ENCODE results near the gene MEIOSIN. TPM values are rescaled to one million over a fixed set of nuclear protein-coding genes. Genes with fewer than 3 reads are reported as not detected.

MEIOSIN gene
- total RNA-seq, result not detected

GRCh38 chr19:45733160-45733810 is at the start of gene MEIOSIN:
TSS of gene MEIOSIN (plus strand) at chr19:45733439. CDS start at chr19:45735377, 1,938 bp downstream.

GRCh38 chr19:45691516-45692186 is 41.6 kb upstream of the MEIOSIN start, which contains the start of gene SNRPD2:
TSS of gene SNRPD2 (minus strand) at chr19:45691953. CDS start at chr19:45691888, 65 bp downstream.

GRCh38 chr19:45692187-45693105 is 40.8 kb upstream of the MEIOSIN start, which contains the start of gene QPCTL:
TSS of gene QPCTL (plus strand) at chr19:45692666. CDS start at chr19:45692704, 38 bp downstream.

GRCh38 chr19:45730368-45731288 is 2.6 kb upstream of the MEIOSIN start, which contains the start of gene FBXO46:
TSS of gene FBXO46 (minus strand) at chr19:45730896. CDS start at chr19:45713495, 17,401 bp downstream.

GRCh38 chr19:45768984-45769782 is 35.9 kb downstream of the MEIOSIN start, which contains the start of gene SIX5:
TSS of gene SIX5 (minus strand) at chr19:45769252. CDS start at chr19:45768844, 408 bp downstream.

GRCh38 chr19:45782162-45782691 is 49.0 kb downstream of the MEIOSIN start, which contains the start of gene DMPK:
TSS of gene DMPK (minus strand) at chr19:45782490. CDS start at chr19:45782352, 138 bp downstream.

GRCh38 chr19:45792470-45793177 is 59.4 kb downstream of the MEIOSIN start, which contains the start of gene DMWD:
TSS of gene DMWD (minus strand) at chr19:45792845. CDS start at chr19:45792756, 89 bp downstream.

Other genes with a start within 250 kb of the MEIOSIN start
- gene RTN2, start 236.4 kb upstream of the MEIOSIN start, total RNA-seq, result 1 to 10 TPM; 1.8 TPM
- gene PPM1N, start 235.0 kb upstream of the MEIOSIN start, total RNA-seq, result 1 to 10 TPM; 1.4 to 2.6 TPM
- gene VASP, start 226.0 kb upstream of the MEIOSIN start, total RNA-seq, result 100 to 1,000 TPM; 156 to 162 TPM
- 10 to 100 TPM; 13.0 to 15.2 TPM for gene OPA3, start 148.6 kb upstream of the MEIOSIN start, total RNA-seq
- gene GPR4, start 131.2 kb upstream of the MEIOSIN start, total RNA-seq, result not detected
- gene EML2, start 94.0 kb upstream of the MEIOSIN start, total RNA-seq, result 10 to 100 TPM; 94.8 to 97.6 TPM
- gene GIPR, start 65.2 kb upstream of the MEIOSIN start, total RNA-seq, result 1 to 10 TPM; 4.2 to 4.8 TPM
- 100 to 1,000 TPM; 575 to 607 TPM for gene SNRPD2, start 41.5 kb upstream of the MEIOSIN start, total RNA-seq
- 1 to 10 TPM; 6.7 to 8.4 TPM for gene QPCTL, start 40.8 kb upstream of the MEIOSIN start, total RNA-seq
- 10 to 100 TPM; 33.6 to 40.3 TPM for gene FBXO46, start 2.5 kb upstream of the MEIOSIN start, total RNA-seq
- 1 to 10 TPM; 1.0 to 1.2 TPM for gene SIX5, start 35.8 kb downstream of the MEIOSIN start, total RNA-seq
- 10 to 100 TPM; 24.8 to 27.0 TPM for gene DMPK, start 49.1 kb downstream of the MEIOSIN start, total RNA-seq
- gene DMWD, start 59.4 kb downstream of the MEIOSIN start, total RNA-seq, result 10 to 100 TPM; 46.7 to 47.1 TPM
- under 1 TPM; 0.28 to 0.34 TPM for gene RSPH6A, start 81.9 kb downstream of the MEIOSIN start, total RNA-seq
- gene SYMPK, start 129.7 kb downstream of the MEIOSIN start, total RNA-seq, result 10 to 100 TPM; 78.7 to 83.3 TPM
- not detected for gene FOXA3, start 130.9 kb downstream of the MEIOSIN start, total RNA-seq
- 10 to 100 TPM; 20.2 to 20.8 TPM for gene IRF2BP1, start 152.7 kb downstream of the MEIOSIN start, total RNA-seq
- gene MYPOP, start 169.2 kb downstream of the MEIOSIN start, total RNA-seq, result 10 to 100 TPM; 10.1 to 10.8 TPM
- not detected for gene NANOS2, start 181.3 kb downstream of the MEIOSIN start, total RNA-seq
- gene NOVA2, start 240.4 kb downstream of the MEIOSIN start, total RNA-seq, result under 1 TPM; 0.17 to 0.18 TPM